Suprapubic skin (tissue), 4 donors: Measurements from ENCODE around the gene GLYATL1.

Source experiments
- CTCF ChIP-seq, 2 donors: fragments of 200-600 bp in 1 of 2; fragments of 450-650 bp in 1 of 2; sonication (generic) in 1 of 2; IDR thresholded peaks; one replicate each; pipeline ENCODE4 v1.5.1; 2016 to 2019; ENCODE audit warnings: antibody characterized with exemption in 2 of 2, mild to moderate bottlenecking in 1 of 2, moderate library complexity in 1 of 2
- EP300 ChIP-seq: sonication (generic); formaldehyde crosslinking; IDR thresholded peaks from one replicate; pipeline ENCODE4 v1.6.1; 2017; ENCODE audit warnings: antibody characterized with exemption
- POLR2A ChIP-seq, 2 donors: fragments of 450-650 bp; IDR thresholded peaks; one replicate each; pipeline ENCODE4 v1.6.1; 2017; ENCODE audit warnings: antibody characterized with exemption in 2 of 2, mild to moderate bottlenecking in 2 of 2, moderate library complexity in 2 of 2
- POLR2AphosphoS5 ChIP-seq, 3 donors: sonication (generic); formaldehyde crosslinking; IDR thresholded peaks; one replicate each; pipeline ENCODE4 v1.6.1; 2017; ENCODE audit warnings: antibody characterized with exemption in 3 of 3

- TF ChIP-seq EP300 (no peak), CTCF (IDR thresholded peaks at IDR 0.05) (no peak), POLR2AphosphoS5 (IDR thresholded peaks at IDR 0.05) (no peak), POLR2A (IDR thresholded peaks at IDR 0.05) (no peak)
These were observed 10.6 kb upstream of the GLYATL1 start for GRCh38 chr11:58928691-58929090.
